ENCODE data around the gene MEAK7.

DNA sequence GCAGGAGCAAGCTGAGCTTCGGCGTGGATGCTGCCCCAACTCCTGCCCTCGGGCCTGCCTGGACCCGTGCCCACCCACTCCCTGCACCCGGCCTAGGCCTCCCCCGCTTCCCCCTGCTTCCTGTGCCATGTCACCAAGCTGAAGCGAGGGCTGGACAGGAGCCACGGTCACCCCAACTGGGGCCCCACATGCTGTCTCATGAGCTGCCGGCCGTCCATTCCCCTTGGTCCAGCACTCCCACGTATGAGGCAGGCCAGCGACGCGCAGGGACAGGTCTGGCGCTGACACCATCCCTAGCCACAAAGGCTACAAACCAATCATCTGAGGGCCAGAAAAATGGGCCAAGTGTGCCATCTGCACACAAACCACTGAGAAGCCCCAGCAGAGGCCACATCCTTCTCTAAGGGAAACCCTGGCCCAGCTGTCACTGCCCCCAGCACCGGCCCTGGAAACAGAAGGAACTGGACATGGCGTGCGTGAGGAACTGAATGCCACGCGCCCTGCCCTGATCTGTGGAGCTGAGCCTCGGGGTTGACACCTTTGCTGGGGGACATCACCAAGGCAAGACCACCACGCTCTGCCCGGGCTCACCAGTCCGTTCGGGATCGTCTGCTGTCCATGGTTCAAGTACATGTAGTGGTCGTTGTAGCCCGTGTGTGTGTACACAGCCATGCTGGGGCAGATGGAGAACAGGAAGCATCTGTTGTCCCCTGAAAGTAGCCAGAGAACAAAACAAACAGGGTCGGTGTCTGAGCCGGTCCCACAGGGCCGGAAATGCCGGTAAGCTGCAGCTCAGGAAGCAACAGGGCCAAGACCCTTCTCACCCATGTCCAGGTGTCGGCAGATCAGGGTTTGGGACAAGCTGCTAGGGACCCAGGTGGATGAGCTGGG lies 22.2 kb downstream of the MEAK7 start:
- TF ChIP-seq, protein P1, sequence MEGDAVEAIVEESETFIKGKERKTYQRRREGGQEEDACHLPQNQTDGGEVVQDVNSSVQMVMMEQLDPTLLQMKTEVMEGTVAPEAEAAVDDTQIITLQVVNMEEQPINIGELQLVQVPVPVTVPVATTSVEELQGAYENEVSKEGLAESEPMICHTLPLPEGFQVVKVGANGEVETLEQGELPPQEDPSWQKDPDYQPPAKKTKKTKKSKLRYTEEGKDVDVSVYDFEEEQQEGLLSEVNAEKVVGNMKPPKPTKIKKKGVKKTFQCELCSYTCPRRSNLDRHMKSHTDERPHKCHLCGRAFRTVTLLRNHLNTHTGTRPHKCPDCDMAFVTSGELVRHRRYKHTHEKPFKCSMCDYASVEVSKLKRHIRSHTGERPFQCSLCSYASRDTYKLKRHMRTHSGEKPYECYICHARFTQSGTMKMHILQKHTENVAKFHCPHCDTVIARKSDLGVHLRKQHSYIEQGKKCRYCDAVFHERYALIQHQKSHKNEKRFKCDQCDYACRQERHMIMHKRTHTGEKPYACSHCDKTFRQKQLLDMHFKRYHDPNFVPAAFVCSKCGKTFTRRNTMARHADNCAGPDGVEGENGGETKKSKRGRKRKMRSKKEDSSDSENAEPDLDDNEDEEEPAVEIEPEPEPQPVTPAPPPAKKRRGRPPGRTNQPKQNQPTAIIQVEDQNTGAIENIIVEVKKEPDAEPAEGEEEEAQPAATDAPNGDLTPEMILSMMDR (IDR thresholded peaks at IDR 0.05): no peak
- no peak for TF ChIP-seq POLR2A (IDR thresholded peaks at IDR 0.05)
- TF ChIP-seq EP300 (IDR thresholded peaks at IDR 0.05; ENCODE audit: low read depth): no peak
- no peak for TF ChIP-seq POLR2AphosphoS5 (IDR thresholded peaks at IDR 0.05)

Data from transverse colon (tissue), 4 donors.